NCI-H345 treated with DMSO at 0.1 percent for 48 hours (cell line): ENCODE data around the gene MYB.
"Not testable (repeated sequence)": the region's sequence is repeated elsewhere in the genome, so short reads cannot be mapped to it uniquely, and the experiment has no call there.

Source experiments
- DNase-seq: peaks from one replicate; lab custom pipeline; 2025; ENCODE audit not compliant: unreplicated experiment; lab: John Stamatoyannopoulos, UW

MYB gene

GRCh38 chr6:135180542-135181332 is at the start of gene MYB:
Gene MYB, plus strand, starts transcription at chr6:135181308. Its CDS starts 206 bp downstream, at chr6:135181514.
- DNase-seq: peak; percentile 88

GRCh38 chr6:135132776-135133175 is 48.3 kb upstream of the MYB start:
- DNase-seq: no peak

DNA sequence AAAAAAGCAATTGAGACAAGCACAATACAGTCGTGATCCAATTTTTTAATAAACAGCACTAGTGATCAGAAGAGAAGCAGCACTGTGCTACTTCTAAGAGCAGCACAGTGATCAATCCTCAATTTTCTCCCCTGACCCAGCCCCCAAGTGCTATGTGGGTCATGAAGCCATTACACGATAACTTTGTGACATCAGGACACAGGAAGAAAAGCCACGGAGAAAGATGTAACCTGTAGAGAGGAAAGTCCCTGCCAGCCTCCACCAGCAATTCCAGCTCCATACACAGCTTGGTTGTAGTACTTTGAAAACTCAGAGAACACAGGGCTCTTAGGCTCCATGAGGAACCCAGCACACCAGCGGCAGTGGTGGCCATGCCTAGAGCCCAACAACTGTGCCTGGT is 45.3 kb upstream of the MYB start:
- DNase-seq: no peak

- no peak for DNase-seq
These were observed 43.3 kb upstream of the MYB start for GRCh38 chr6:135137826-135138225.

DNA sequence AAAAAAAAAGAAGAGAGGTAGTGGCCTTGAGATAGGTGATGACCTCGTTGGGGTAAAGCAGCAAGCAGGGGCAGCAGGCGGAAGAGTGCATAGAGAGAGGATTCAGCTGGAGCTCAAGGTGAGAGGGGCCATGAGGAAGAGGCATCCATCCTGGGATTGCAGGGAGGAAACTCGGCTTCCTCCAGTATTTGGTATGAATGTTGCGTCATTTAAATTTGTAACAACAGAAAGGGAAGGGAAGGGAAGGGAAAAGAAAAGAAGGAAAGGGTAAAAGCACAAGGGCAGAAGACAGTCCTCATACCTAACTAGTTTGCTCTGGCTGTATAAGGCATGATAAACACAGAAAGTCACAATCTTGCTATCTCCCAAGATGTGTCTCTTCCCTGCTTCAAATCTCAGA is 39.9 kb upstream of the MYB start:
- no peak for DNase-seq

GRCh38 chr6:135141728-135142127 is 39.4 kb upstream of the MYB start:
- no peak for DNase-seq

- DNase-seq: not testable (repeated sequence)
These were observed 38.9 kb upstream of the MYB start for GRCh38 chr6:135142232-135142631.

DNA sequence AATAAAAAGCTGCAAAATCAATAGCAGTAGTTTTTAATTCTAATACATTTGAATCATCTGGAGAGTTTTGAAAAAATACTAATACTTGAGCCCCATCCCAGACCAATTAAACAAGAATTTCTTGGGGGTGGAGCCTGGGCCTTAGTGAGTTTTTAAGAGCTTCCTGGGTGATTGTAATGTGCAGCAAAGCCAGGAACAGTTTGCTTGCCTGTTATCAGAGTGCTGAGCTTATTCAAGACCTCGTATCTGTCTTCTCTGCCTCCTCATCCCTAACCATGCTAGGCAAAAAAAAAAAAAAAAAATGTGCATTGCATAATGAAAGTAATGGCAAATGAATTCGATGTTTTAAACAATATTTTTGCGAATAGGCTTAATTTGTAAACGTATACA is 36.4 kb upstream of the MYB start:
- no peak for DNase-seq

- DNase-seq: no peak
These were observed 35.9 kb upstream of the MYB start for GRCh38 chr6:135145063-135145800.

GRCh38 chr6:135146162-135146934 is 34.8 kb upstream of the MYB start:
- no peak for DNase-seq

DNA sequence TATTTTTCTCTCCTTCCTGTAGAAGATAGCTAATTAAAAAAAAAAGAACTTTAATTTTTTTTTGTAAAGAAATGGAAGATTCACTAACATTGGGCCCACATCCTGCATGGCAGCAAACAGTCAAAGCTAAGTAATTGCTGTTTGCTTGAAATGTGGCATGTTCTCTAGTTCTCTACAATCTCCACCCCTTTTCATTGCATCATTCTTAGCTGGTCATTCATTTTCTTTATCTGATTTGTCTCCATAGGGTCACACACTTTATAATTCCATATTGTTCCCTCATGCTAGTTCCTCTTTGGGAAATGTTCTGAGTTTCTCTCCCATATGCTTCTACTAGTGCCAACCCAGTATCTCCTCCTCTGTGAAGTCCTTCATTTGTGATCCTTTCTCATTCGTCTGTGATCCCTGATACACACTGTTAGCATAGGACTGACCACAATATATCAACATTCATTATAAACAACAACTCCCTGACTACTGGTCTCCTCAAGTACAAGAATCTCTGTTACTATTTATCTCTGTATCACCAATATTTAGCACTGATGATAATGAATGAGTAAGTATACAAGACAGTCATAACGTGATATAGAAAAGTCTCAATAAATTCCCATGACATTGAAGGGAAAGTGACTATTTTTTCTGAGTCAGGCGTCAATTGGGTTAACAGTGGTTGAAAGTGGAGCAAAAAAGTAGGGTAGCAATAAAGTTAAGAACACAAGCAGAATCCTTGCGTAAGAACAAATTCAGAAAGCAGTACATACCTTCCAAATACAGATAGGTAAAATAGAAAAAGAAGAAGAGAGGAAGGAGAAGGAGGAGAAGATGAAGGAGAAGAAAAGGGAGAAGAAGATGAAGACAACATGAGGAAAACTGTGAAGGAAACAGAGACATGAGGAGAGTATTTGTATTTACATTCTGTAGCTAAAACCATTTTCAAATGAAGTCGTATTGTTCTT is 33.2 kb upstream of the MYB start:
- DNase-seq: no peak

- DNase-seq: no peak
These were observed 32.2 kb upstream of the MYB start for GRCh38 chr6:135148889-135149288.

GRCh38 chr6:135149376-135149775 is 31.7 kb upstream of the MYB start:
- no peak for DNase-seq

DNA sequence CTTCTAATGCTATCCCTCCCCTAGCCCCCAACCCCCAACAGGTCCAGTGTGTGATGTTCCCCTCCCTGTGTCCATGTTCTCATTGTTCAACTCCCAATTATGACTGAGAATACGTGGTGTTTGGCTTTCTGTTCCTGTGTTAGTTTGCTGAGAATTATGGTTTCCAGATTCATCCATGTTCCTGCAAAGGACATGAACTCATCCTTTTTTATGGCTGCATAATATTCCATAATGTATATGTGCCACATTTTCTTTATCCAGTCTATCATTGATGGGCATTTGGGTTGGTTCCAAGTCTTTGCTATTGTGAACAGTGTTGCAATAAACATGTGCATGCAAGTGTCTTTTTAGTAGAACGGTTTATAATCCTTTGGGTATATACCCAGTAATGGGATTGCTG is 30.6 kb upstream of the MYB start:
- DNase-seq: not testable (repeated sequence)

DNA sequence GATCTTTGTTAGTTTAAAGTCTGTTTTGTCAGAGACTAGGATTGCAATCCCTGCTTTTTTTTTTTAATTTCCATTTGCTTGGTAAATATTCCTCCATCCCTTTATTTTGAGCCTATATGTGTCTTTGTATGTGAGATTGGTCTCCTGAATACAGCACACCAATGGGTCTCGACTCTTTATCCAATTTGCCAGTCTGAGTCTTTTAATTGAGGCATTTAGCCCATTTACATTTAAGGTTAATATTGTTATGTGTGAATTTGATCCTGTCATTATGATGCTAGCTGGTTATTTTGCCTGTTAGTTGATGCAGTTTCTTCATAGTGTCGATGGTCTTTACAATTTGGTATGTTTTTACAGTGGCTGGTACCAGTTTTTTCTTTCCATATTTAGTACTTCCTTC is 27.0 kb upstream of the MYB start:
- DNase-seq: not testable (repeated sequence)

DNA sequence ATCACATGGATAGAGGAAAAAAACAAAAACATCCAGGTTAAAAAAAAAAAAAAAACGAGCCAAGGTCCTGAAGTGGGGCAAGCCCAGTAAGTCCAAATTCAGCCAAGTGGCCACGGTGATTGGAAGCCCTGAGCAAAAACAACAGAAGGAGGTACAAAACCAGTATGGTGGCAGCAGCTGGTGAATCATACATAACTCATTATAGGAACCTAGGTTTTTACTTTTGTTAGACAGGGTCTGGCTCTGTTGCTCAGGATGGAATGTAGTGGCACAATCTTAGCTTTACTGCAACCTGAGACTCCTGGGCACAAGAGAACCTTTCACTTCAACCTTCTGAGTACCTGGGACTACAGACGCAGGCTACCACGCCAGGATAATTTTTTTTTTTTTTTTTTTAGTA is 22.7 kb upstream of the MYB start:
- DNase-seq: no peak

DNA sequence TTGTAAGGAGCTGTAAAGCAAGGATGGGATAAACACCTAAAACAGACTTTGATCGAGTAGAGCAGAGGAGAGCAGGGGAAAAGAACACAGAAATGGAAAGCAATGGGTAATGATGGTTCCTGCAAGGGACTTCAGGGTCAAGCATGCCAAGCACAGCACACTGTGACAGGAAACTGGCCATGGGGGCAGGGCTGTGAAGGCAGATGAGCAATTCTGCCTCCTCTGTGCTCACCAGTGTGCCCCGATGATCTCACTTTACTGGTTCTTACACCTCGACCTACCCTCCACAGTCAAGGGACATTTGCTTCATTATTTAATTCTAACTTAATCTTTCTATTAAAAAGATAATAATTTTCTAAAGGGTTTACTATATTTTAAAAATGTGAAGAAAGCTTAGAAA is 21.6 kb upstream of the MYB start:
- no peak for DNase-seq

DNA sequence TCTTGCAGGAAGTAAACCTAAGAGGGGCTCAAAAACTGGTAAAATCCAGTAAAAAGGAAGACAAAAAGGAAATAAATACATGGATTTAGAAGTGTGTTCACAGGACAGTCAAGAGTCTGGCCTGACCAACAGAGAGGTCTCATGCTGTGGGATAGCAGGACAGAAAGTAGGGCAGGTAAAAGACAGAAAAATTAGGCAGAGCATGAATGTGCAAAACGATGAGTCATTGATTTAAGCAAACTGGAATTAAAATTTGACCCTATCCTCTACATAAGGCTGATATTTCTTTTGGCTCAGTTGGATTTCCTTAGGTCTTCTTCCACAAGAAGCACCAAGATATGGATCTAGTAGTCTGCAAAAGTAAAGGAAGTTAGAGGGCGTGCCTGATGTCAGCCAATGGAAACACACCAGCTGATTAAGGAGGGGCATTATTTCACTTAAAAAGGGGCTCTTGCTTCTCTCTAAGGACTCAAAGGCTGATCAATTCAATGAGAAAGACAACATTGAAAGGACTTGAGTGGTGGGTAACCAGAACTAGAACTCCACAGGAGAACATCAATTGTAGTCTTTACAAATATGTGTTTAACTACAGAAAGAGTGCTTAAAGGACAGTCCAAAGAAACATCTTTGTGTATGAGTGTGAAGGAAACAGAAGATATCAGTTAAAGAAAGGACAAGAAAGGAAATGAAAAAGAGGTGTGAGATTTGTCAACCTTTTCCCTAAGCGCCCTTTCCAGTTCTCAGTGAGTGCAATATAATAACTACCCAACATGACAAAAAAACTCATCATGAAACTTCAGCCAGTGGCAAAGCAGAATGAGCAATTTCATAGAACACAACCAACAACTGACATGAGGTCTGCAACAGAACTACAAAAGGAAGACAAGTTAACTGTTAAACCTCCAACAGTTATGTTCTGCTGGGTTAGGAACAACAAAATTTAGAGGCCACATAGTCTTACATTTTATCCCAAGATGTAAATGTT is 19.4 kb upstream of the MYB start:
- DNase-seq: no peak

DNA sequence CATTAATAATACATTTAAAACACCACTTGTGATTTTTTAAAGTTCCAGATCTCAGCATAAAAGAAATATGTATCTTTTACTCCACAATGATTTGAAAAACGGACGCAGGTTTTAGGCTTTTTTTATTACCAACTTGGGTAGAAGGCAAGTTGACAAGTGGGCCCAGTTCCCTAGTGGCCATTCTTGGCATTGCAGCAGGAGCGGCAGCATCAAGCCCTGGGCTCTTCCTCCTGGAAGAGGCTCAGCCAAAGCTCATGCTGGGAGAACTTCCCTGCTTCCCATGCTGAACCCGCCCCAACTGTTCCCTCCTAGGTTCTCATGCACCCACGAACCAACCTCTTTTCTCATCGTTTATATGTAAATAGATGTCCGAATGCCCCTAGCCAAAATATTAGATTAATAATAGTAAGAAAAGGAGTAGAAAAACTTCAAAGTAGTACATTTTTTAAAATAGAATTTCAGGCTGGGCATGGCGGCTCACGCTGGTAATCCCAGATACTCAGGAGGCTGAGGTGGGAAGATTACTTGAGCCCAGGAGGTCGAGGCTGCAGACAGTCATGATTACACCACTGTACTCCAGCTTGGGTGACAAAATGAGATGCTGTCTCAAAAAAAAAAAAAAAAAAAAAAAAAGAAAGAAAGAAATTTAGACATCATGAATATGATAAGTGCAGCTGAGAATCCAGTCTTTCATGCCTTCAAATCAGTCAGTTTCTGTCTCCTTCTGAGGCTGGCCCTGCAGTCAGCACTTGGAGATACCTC is 18.2 kb upstream of the MYB start:
- no peak for DNase-seq
